ENCODE measurements around the gene NOL4L.

The NOL4L gene

GRCh38 chr20:32521780-32522525 lies 63.2 kb downstream of the NOL4L start:
- DNase-seq: peak; percentile 71

GRCh38 chr20:32520927-32521203 lies 64.3 kb downstream of the NOL4L start:
- no peak for DNase-seq

GRCh38 chr20:32519381-32519730 lies 65.8 kb downstream of the NOL4L start:
- no peak for DNase-seq

GRCh38 chr20:32518593-32519380 lies 66.3 kb downstream of the NOL4L start:
- no peak for DNase-seq

GRCh38 chr20:32517914-32518592 lies 67.1 kb downstream of the NOL4L start:
- DNase-seq: no peak

- no peak for DNase-seq
Measured at GRCh38 chr20:32517518-32517873, 67.6 kb downstream of the NOL4L start.

- no peak for DNase-seq
Measured at GRCh38 chr20:32516583-32517517, 68.3 kb downstream of the NOL4L start.

- DNase-seq: no peak
Measured at GRCh38 chr20:32515631-32516101, 69.5 kb downstream of the NOL4L start.

- DNase-seq: no peak
Measured at GRCh38 chr20:32514760-32515159, 70.4 kb downstream of the NOL4L start.

- no peak for DNase-seq
Measured at GRCh38 chr20:32513031-32513866, 71.9 kb downstream of the NOL4L start.

- DNase-seq: no peak
Measured at GRCh38 chr20:32512047-32512385, 73.1 kb downstream of the NOL4L start.

GRCh38 chr20:32511358-32512046 lies 73.6 kb downstream of the NOL4L start:
- no peak for DNase-seq

- DNase-seq: no peak
Measured at GRCh38 chr20:32510601-32511357, 74.4 kb downstream of the NOL4L start.

- DNase-seq: no peak
Measured at GRCh38 chr20:32510120-32510600, 75.0 kb downstream of the NOL4L start.

GRCh38 chr20:32509639-32510066 lies 75.5 kb downstream of the NOL4L start:
- DNase-seq: no peak

- no peak for DNase-seq
Measured at GRCh38 chr20:32508775-32509119, 76.4 kb downstream of the NOL4L start.

- no peak for DNase-seq
Measured at GRCh38 chr20:32507998-32508774, 76.9 kb downstream of the NOL4L start.

- no peak for DNase-seq
Measured at GRCh38 chr20:32506721-32507120, 78.4 kb downstream of the NOL4L start.

- no peak for DNase-seq
Measured at GRCh38 chr20:32505723-32506473, 79.2 kb downstream of the NOL4L start.

Data from stimulated activated CD4-positive, alpha-beta T cell treated with anti-CD3 and anti-CD28 coated beads, Interleukin-12 subunit alpha, Interleukin-12 subunit beta, amount 100 ng/mL, for 4 hours (primary cell).